IMR-90 (cell line): Measurements from ENCODE around the gene COPA. TPM values are rescaled to one million over a fixed set of nuclear protein-coding genes. Genes with fewer than 3 reads are reported as not detected.

ENCODE experiments used
- ATAC-seq: fragments of 200-7000 bp; cut with Tn5 transposase; 2 replicates; pipeline ENCODE4 v1.9.1; 2020; ENCODE audit warnings: low read depth, mild to moderate bottlenecking, moderate library complexity
- BruUV-seq: library from RNA; stranded (reverse); fragments of 400-500 nt; replicated peaks from 2 replicates; lab custom pipeline; 2021; lab: Mats Ljungman, UMichigan
- CTCF ChIA-PET: fragments of 300-600 bp; formaldehyde crosslinking; extraction: SDS; loops from one replicate; lab custom pipeline; 2021; ENCODE audit warnings: antibody characterized with exemption; lab: Yijun Ruan, JAX
- POLR2A ChIA-PET: fragments of 300-600 bp; sonication (Branson Sonifier 250); formaldehyde crosslinking; loops from one replicate; lab custom pipeline; 2022; ENCODE audit warnings: antibody characterized with exemption; ENCODE audit not compliant: unreplicated experiment; lab: Charles Lee
- DNase-seq: peaks from one replicate; pipeline ENCODE4 v3.0.0; 2013
- H2AFZ ChIP-seq: replicated peaks from 2 replicates; pipeline ENCODE3; 2013; ENCODE audit warnings: low read length, mild to moderate bottlenecking; ENCODE audit not compliant: poor library complexity
- H2AK5ac ChIP-seq: 2 replicates; pipeline ENCODE4 v1.6.1; 2013; ENCODE audit warnings: low read depth, low read length, inconsistent platforms
- H2AK9ac ChIP-seq: replicated peaks from 2 replicates; pipeline ENCODE3; 2013; ENCODE audit warnings: mild to moderate bottlenecking, low read depth, low read length, moderate library complexity; ENCODE audit not compliant: poor library complexity
- H2BK120ac ChIP-seq: 2 replicates; pipeline ENCODE4 v1.6.1; 2013; ENCODE audit warnings: low read depth, low read length, inconsistent platforms
- H2BK15ac ChIP-seq: 3 replicates; pipeline ENCODE4 v1.6.1; 2013; ENCODE audit warnings: low read depth, low read length, inconsistent platforms
- H2BK20ac ChIP-seq: 2 replicates; pipeline ENCODE4 v1.6.1; 2013; ENCODE audit warnings: low read depth, mild to moderate bottlenecking, inconsistent platforms, low read length, moderate library complexity
- H2BK5ac ChIP-seq: 2 replicates; pipeline ENCODE4 v1.6.1; 2013; ENCODE audit warnings: mild to moderate bottlenecking, low read depth, low read length, inconsistent platforms; ENCODE audit not compliant: poor library complexity, severe bottlenecking
- H3K14ac ChIP-seq: replicated peaks from 2 replicates; pipeline ENCODE4 v1.6.1; 2013; ENCODE audit warnings: low read depth, low read length, inconsistent platforms
- H3K18ac ChIP-seq: 2 replicates; pipeline ENCODE4 v1.6.1; 2013; ENCODE audit warnings: low read depth, low read length, control low read depth
- H3K23ac ChIP-seq: 2 replicates; pipeline ENCODE4 v1.6.1; 2013; ENCODE audit warnings: low read depth, low read length, inconsistent platforms
- H3K27ac ChIP-seq: 2 replicates; pipeline ENCODE4 v1.5.1; 2013; ENCODE audit warnings: mild to moderate bottlenecking, control low read depth, low read length; ENCODE audit not compliant: insufficient read depth
- H3K27me3 ChIP-seq: 2 replicates; pipeline ENCODE4 v1.6.1; 2013; ENCODE audit warnings: low read length; ENCODE audit not compliant: control insufficient read depth, insufficient read depth
- H3K36me3 ChIP-seq: 2 replicates; pipeline ENCODE4 v1.6.1; 2013; ENCODE audit warnings: low read length, mixed read lengths; ENCODE audit not compliant: control insufficient read depth, insufficient read depth
- H3K4ac ChIP-seq: 2 replicates; pipeline ENCODE4 v1.6.1; 2013; ENCODE audit warnings: low read depth, low read length, inconsistent platforms
- H3K4me1 ChIP-seq: 2 replicates; pipeline ENCODE4 v1.6.1; 2013; ENCODE audit warnings: low read length, mixed read lengths; ENCODE audit not compliant: control insufficient read depth, insufficient read depth
- H3K4me2 ChIP-seq: 2 replicates; pipeline ENCODE4 v1.6.1; 2013; ENCODE audit warnings: low read depth, mild to moderate bottlenecking, control low read depth, low read length, moderate library complexity
- H3K4me3 ChIP-seq: 2 replicates; pipeline ENCODE4 v1.5.1; 2013; ENCODE audit warnings: low read depth, mild to moderate bottlenecking, control low read depth, low read length, moderate library complexity; ENCODE audit not compliant: insufficient read depth
- H3K56ac ChIP-seq: 2 replicates; pipeline ENCODE4 v1.6.1; 2013; ENCODE audit warnings: low read length, inconsistent platforms; ENCODE audit not compliant: insufficient read depth; ENCODE audit errors: extremely low read depth
- H3K79me1 ChIP-seq, 2 experiments: 2 replicates each; pipeline ENCODE4 v1.6.1; 2013; ENCODE audit warnings: low read length in 2 of 2, inconsistent platforms in 1 of 2, low read depth in 1 of 2
- H3K9ac ChIP-seq: 2 replicates; pipeline ENCODE4 v1.6.1; 2013; ENCODE audit warnings: low read depth, low read length, control low read depth
- H3K9me1 ChIP-seq: 2 replicates; pipeline ENCODE4 v1.6.1; 2013; ENCODE audit warnings: low read length, inconsistent platforms; ENCODE audit not compliant: insufficient read depth
- H3K9me3 ChIP-seq: 2 replicates; pipeline ENCODE4 v1.6.1; 2013; ENCODE audit warnings: low read length; ENCODE audit not compliant: control insufficient read depth, insufficient read depth
- H4K20me1 ChIP-seq: 2 replicates; pipeline ENCODE4 v1.6.1; 2013; ENCODE audit warnings: low read length, inconsistent platforms; ENCODE audit not compliant: insufficient read depth
- H4K5ac ChIP-seq: 2 replicates; pipeline ENCODE4 v1.6.1; 2013; ENCODE audit warnings: mild to moderate bottlenecking, low read depth, low read length, control low read depth
- H4K8ac ChIP-seq, 2 experiments: 2 replicates each; pipeline ENCODE4 v1.6.1; 2013; ENCODE audit warnings: low read depth in 2 of 2, low read length in 2 of 2, control low read depth in 1 of 2, inconsistent platforms in 1 of 2
- H4K91ac ChIP-seq: 2 replicates; pipeline ENCODE4 v1.6.1; 2013; ENCODE audit warnings: low read depth, low read length, inconsistent platforms; ENCODE audit not compliant: insufficient read depth
- BHLHE40 ChIP-seq: fragments of 150-350 bp; IDR thresholded peaks from 2 replicates; pipeline ENCODE4 v1.6.1; 2016; ENCODE audit warnings: mild to moderate bottlenecking, low read depth, low read length
- CEBPB ChIP-seq: IDR thresholded peaks from 2 replicates; pipeline ENCODE4 v1.6.1; 2012; ENCODE audit warnings: low read depth, low read length, improper control_type of control experiment
- ELK1 ChIP-seq: fragments of 150-350 bp; IDR thresholded peaks from 2 replicates; pipeline ENCODE4 v1.6.1; 2016; ENCODE audit warnings: low read depth, mild to moderate bottlenecking, low read length, moderate library complexity, borderline replicate concordance
- MAFK ChIP-seq: IDR thresholded peaks from 2 replicates; pipeline ENCODE4 v1.6.1; 2012; ENCODE audit warnings: low read depth, low read length, improper control_type of control experiment
- POLR2A ChIP-seq: IDR thresholded peaks from 2 replicates; pipeline ENCODE4 v1.6.1; 2012; ENCODE audit warnings: mild to moderate bottlenecking, low read depth, low read length
- RAD21 ChIP-seq: IDR thresholded peaks from 2 replicates; pipeline ENCODE4 v1.6.1; 2012; ENCODE audit warnings: low read length, improper control_type of control experiment
- RCOR1 ChIP-seq: IDR thresholded peaks from 2 replicates; pipeline ENCODE4 v1.6.1; 2012; ENCODE audit warnings: mild to moderate bottlenecking, low read length, improper control_type of control experiment; ENCODE audit not compliant: insufficient replicate concordance
- SMC3 ChIP-seq: fragments of 150-350 bp; IDR thresholded peaks from 2 replicates; pipeline ENCODE4 v1.6.1; 2016; ENCODE audit warnings: low read depth, mild to moderate bottlenecking, antibody characterized with exemption, low read length, moderate library complexity
- USF2 ChIP-seq: fragments of 150-350 bp; IDR thresholded peaks from 2 replicates; pipeline ENCODE4 v1.6.1; 2017; ENCODE audit warnings: mild to moderate bottlenecking, antibody characterized with exemption, low read length, low read depth
- WGBS, 2 experiments: methylation state at CpG; one replicate each; pipeline versions ENCODE4 v1.1.5 to v1.1.7; 2013; ENCODE audit warnings: missing lambda C conversion rate in 2 of 2; ENCODE audit not compliant: insufficient read length in 1 of 2; ENCODE audit errors: extremely low coverage in 2 of 2; 5-methylcytosine and 5-hydroxymethylcytosine counted together
- dilution Hi-C: fragments of 300-500 bp; cut with HindIII; formaldehyde crosslinking; loops from one replicate; pipeline ENCODE4 v1.14.3; 2018; ENCODE audit warnings: low sequenced_read_pairs; ENCODE audit not compliant: unreplicated experiment
- in situ Hi-C: fragments of 300-500 bp; cut with MboI; formaldehyde crosslinking; loops from 3 replicates; pipeline ENCODE4 v1.14.3; 2019; ENCODE audit warnings: low sequenced_read_pairs, inconsistent platforms, mixed read lengths
- intact Hi-C: fragments of 100-400 bp; cut with micrococcal nuclease; formaldehyde crosslinking; loops from 2 replicates; pipeline ENCODE4 v1.10.0; 2022
- polyA plus RNA-seq, 3 experiments: library from polyadenylated mRNA; depleted of rRNA; stranded (reverse); fragments of >200 nt; gene quantifications; 2 replicates each; pipeline ENCODE4 v1.2.3, GENCODE V29; 2012; ENCODE audit warnings: low replicate concordance in 1 of 3
- total RNA-seq: library from RNA; depleted of rRNA; stranded (reverse); fragments of >200 nt; gene quantifications from 2 replicates; pipeline ENCODE4 v1.2.3, GENCODE V29; 2012

Gene COPA
- total and polyA plus RNA-seq, 2 of the 4 experiments (the other 2 are of a cell fraction): 204 to 436 TPM

- ChIA-PET POLR2A (no interaction called here), CTCF (no interaction called here)
- no CpG with 5 or more reads among the region's 3 CpGs for WGBS, 2 experiments
- Histone ChIP-seq H3K4ac (no peak overlapping the region), H3K9me3 (no peaks in the 10 kb centered on the region), H2BK20ac (no peak overlapping the region), H3K18ac (no peak overlapping the region), H3K27me3 (no peaks in the 10 kb centered on the region), H4K91ac (no peak overlapping the region), H4K5ac (no peak overlapping the region), H2BK5ac (no peak overlapping the region), H3K4me2 (no peak overlapping the region; the same call in 1 of the 2 replicates), H2BK120ac (no peak overlapping the region), H2BK15ac (no peak overlapping the region), H4K8ac (no peak overlapping the region), H3K27ac (no peak overlapping the region), H3K23ac (no peak overlapping the region), H3K4me3 (no peak overlapping the region), H3K79me1 (peaks cover 9 to 60% of the 10 kb centered on the region in 2 experiments), H2AFZ (no peak overlapping the region), H3K56ac (no peak overlapping the region), H3K36me3 (peaks cover 20% of the 10 kb centered on the region), H2AK5ac (no peak overlapping the region), H2AK9ac (no peak overlapping the region), H3K9me1 (no peaks in the 10 kb centered on the region), H3K4me1 (peaks cover 3% of the 10 kb centered on the region), H4K20me1 (peaks cover 57% of the 10 kb centered on the region), H3K9ac (no peak overlapping the region), H3K14ac (no peak overlapping the region)
- TF ChIP-seq BHLHE40 (no peak), CEBPB (no peak), SMC3 (no peak), ELK1 (no peak), POLR2A (no peak), USF2 (no peak), RAD21 (no peak), MAFK (no peak), RCOR1 (no peak)
- dilution Hi-C loops (no loop called here), in situ Hi-C loops (no loop called here), intact Hi-C loops (no loop called here)
- DNase-seq (no peak), ATAC-seq (no peak)
- no TSS peak for BruUV-seq
Observed at GRCh38 chr1:160340146-160340545, 2.9 kb downstream of the COPA start.
